Type B pancreatic cell (in vitro differentiated cells): ENCODE measurements around the gene DNALI1. TPM values are rescaled to one million over a fixed set of nuclear protein-coding genes. Genes with fewer than 3 reads are reported as not detected.

Experiments
- DNase-seq: peaks from one replicate; pipeline ENCODE4 v3.0.0; 2021; ENCODE audit warnings: mixed read lengths; ENCODE audit not compliant: unreplicated experiment; ENCODE audit errors: extremely low spot score
- H3K27ac Mint-ChIP-seq: 2 replicates; pipeline ENCODE4 v1.8.0; 2021; ENCODE audit warnings: mild to moderate bottlenecking, mixed read lengths
- H3K27me3 Mint-ChIP-seq: 2 replicates; pipeline ENCODE4 v1.8.0; 2021; ENCODE audit warnings: mixed read lengths
- H3K36me3 Mint-ChIP-seq: 2 replicates; pipeline ENCODE4 v1.8.0; 2021; ENCODE audit warnings: mixed read lengths
- H3K4me1 Mint-ChIP-seq: one replicate; pipeline ENCODE4 v1.8.0; 2021; ENCODE audit warnings: mixed read lengths; ENCODE audit not compliant: unreplicated experiment
- H3K4me3 Mint-ChIP-seq: 2 replicates; pipeline ENCODE4 v1.8.0; 2021; ENCODE audit warnings: mild to moderate bottlenecking, mixed read lengths
- H3K9me3 Mint-ChIP-seq: 2 replicates; pipeline ENCODE4 v1.8.0; 2021; ENCODE audit warnings: mixed read lengths
- CTCF ChIP-seq: fragments of 200-600 bp; sonication (generic); conservative IDR thresholded peaks from 2 replicates; pipeline ENCODE4 v1.5.0; 2021; ENCODE audit warnings: antibody characterized with exemption, mild to moderate bottlenecking
- total RNA-seq: library from RNA; stranded (reverse); gene quantifications from 2 replicates; pipeline ENCODE4 v1.2.1, GENCODE V29; 2021; ENCODE audit warnings: low replicate concordance

Gene DNALI1
- total RNA-seq, 1 donor from 2014 or later, result 40.8 TPM

GRCh38 chr1:37612186-37612585 lies 55.4 kb downstream of the DNALI1 start:
- Mint-ChIP-seq H3K36me3 (no peaks in the 10 kb centered on the region), H3K27me3 (peaks cover 53% of the 10 kb centered on the region), H3K4me1 (no peaks in the 10 kb centered on the region), H3K4me3 (no peak overlapping the region), H3K9me3 (no peaks in the 10 kb centered on the region), H3K27ac (no peak overlapping the region)
- TF ChIP-seq CTCF, result no peak
- no peak for DNase-seq

- H3K36me3 Mint-ChIP-seq, result no peaks in the 10 kb centered on the region
- no peak overlapping the region for H3K4me3 Mint-ChIP-seq
- no peak overlapping the region for H3K27ac Mint-ChIP-seq
- peaks cover 70% of the 10 kb centered on the region for H3K27me3 Mint-ChIP-seq
- TF ChIP-seq CTCF, result no peak
- H3K9me3 Mint-ChIP-seq, result no peaks in the 10 kb centered on the region
- no peak for DNase-seq
- H3K4me1 Mint-ChIP-seq, result no peaks in the 10 kb centered on the region
Measured at GRCh38 chr1:37614105-37614504, 57.4 kb downstream of the DNALI1 start.

GRCh38 chr1:37616330-37616729 lies 59.6 kb downstream of the DNALI1 start:
- no peaks in the 10 kb centered on the region for H3K9me3 Mint-ChIP-seq
- H3K27me3 Mint-ChIP-seq, result peaks cover 75% of the 10 kb centered on the region
- TF ChIP-seq CTCF, result no peak
- H3K4me3 Mint-ChIP-seq, result no peak overlapping the region
- H3K36me3 Mint-ChIP-seq, result no peaks in the 10 kb centered on the region
- no peaks in the 10 kb centered on the region for H3K4me1 Mint-ChIP-seq
- no peak for DNase-seq
- no peak overlapping the region for H3K27ac Mint-ChIP-seq

Other genes with a start within 250 kb of the DNALI1 start
- 6.0 and 18.3 TPM in 2 replicates for gene ZC3H12A, start 82.4 kb upstream of the DNALI1 start, total RNA-seq
- 65.7 and 79.9 TPM in 2 replicates for gene MEAF6, start 42.2 kb upstream of the DNALI1 start, total RNA-seq
- 18.2 and 23.4 TPM in 2 replicates for gene SNIP1, start 2.6 kb upstream of the DNALI1 start, total RNA-seq
- gene GNL2, start 39.0 kb downstream of the DNALI1 start, total RNA-seq, result 52.4 and 55.1 TPM in 2 replicates
- 0.26 and 1.4 TPM in 2 replicates for gene RSPO1, start 78.0 kb downstream of the DNALI1 start, total RNA-seq
- gene CDCA8, start 135.6 kb downstream of the DNALI1 start, total RNA-seq, result 13.3 and 35.1 TPM in 2 replicates
- gene EPHA10, start 208.2 kb downstream of the DNALI1 start, total RNA-seq, result 0.97 and 1.0 TPM in 2 replicates
- gene MANEAL, start 236.9 kb downstream of the DNALI1 start, total RNA-seq, result 11.6 and 21.1 TPM in 2 replicates